ENCODE measurements around the gene UGT2A3. TPM values are rescaled to one million over a fixed set of nuclear protein-coding genes. Genes with fewer than 3 reads are reported as not detected.
A peak's percentile ranks its signal among the peaks of the same experiment; 100 is the strongest.

The UGT2A3 gene
- total RNA-seq, 4 donors from 2014 or later, result not detected

DNA sequence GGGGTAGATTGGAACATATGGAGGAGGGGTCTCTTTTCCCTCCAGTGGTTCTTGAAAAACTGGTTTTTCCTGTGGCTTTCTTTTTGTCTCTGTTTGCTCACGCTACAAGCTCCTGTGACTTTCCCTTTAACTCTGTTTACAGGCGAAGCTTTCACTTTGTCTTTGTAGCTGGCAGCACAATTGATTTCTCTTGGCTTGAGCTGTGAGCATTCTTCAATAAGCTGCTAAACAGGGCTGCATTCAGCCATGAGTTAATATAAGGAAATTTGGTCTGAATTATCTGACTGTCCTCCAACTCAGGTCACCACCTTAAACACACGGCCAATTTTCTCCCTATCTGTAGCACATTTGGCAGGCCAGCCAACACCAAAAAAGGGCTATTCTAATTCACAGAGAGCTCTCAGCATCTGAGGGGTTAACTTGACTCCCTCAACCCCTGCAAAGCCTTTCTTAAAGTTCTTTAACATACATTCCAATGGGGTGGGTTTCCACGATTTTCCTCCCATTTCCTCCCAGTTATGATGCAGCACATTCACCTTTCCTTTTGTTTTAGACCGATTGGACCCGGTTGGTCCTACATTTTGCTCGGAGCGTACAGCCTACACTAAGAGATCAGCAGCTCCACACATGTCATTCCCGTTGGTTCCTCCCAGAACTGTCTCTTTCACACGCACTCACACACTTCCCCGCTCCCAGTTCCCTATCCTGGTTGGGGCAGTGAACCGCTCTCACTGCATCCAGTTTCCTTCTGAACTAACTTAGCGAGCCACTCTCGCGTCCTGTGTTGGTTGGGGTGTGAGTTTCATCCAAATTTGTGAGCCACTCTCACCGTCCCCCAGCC is 45.4 kb downstream of the UGT2A3 start:
- no peak for DNase-seq

DNA sequence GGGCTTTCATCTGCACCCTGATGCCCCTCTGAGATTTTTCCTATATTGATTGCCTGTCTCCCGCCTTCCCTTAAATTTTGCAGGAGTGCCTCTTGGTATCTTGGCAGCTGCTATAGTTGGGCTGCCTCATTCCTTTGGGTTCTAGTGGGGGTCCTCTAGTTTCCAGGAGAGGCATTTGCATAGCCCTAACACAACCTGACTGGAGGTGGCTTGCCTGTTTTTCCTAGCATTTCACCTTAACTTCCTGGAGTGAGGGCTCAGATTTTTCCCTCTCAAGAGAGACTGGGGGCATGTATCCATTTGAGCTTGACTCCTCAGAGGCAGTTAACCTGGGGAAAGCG is 46.0 kb downstream of the UGT2A3 start:
- peak overlapping the region in 1 of 2 donors; percentile 32 for H3K27ac ChIP-seq
- no peak for DNase-seq
- TF ChIP-seq, protein P1, sequence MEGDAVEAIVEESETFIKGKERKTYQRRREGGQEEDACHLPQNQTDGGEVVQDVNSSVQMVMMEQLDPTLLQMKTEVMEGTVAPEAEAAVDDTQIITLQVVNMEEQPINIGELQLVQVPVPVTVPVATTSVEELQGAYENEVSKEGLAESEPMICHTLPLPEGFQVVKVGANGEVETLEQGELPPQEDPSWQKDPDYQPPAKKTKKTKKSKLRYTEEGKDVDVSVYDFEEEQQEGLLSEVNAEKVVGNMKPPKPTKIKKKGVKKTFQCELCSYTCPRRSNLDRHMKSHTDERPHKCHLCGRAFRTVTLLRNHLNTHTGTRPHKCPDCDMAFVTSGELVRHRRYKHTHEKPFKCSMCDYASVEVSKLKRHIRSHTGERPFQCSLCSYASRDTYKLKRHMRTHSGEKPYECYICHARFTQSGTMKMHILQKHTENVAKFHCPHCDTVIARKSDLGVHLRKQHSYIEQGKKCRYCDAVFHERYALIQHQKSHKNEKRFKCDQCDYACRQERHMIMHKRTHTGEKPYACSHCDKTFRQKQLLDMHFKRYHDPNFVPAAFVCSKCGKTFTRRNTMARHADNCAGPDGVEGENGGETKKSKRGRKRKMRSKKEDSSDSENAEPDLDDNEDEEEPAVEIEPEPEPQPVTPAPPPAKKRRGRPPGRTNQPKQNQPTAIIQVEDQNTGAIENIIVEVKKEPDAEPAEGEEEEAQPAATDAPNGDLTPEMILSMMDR (IDR thresholded peaks at IDR 0.05), result no peak
- no peak for TF ChIP-seq POLR2A (IDR thresholded peaks at IDR 0.05)
- no peaks in the 10 kb centered on the region for H3K9me3 ChIP-seq
- intact Hi-C loops (cut with DNase I; ENCODE audit: low total_unique reads), result no loop called here
- H3K4me3 ChIP-seq, result peak overlapping the region in 1 of 2 donors; percentile 18
- H3K36me3 ChIP-seq, result no peaks in the 10 kb centered on the region
- no peaks in the 10 kb centered on the region for H3K27me3 ChIP-seq
- no peaks in the 10 kb centered on the region for H3K4me1 ChIP-seq

More for the DNA sequence above, 45.4 kb downstream of the UGT2A3 start:
- Histone ChIP-seq H3K27ac (peak overlapping the region in 1 of 2 donors; percentile 32), H3K9me3 (no peaks in the 10 kb centered on the region), H3K27me3 (no peaks in the 10 kb centered on the region), H3K4me1 (no peaks in the 10 kb centered on the region), H3K36me3 (no peaks in the 10 kb centered on the region), H3K4me3 (peak overlapping the region in 1 of 2 donors; percentile 18)
- intact Hi-C loops (cut with DNase I; ENCODE audit: low total_unique reads), result no loop called here
- no peak for TF ChIP-seq POLR2A (IDR thresholded peaks at IDR 0.05)
- TF ChIP-seq, protein P1 (IDR thresholded peaks at IDR 0.05), result no peak

DNA sequence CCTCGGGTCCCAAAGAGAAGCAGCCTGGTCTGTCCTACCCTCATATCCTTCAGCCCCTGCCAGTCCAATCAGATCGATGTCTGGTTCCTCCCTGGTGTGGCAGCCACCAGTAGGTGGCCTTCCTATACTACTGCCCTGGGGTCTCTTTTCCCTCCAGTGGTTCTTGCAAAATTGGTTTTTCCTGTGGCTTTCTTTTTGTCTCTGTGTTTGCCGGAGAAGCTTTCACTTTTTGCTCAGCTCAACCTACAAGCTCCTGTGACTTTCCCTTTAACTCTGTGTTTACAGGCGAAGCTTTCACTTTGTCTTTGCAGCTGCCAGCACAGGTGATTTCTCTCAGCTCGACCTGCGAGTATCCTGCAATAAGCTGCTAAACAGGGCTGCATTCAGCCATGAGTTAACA is 46.8 kb downstream of the UGT2A3 start:
- no peaks in the 10 kb centered on the region for H3K9me3 ChIP-seq
- H3K36me3 ChIP-seq, result no peaks in the 10 kb centered on the region
- H3K4me1 ChIP-seq, result no peaks in the 10 kb centered on the region
- TF ChIP-seq POLR2A (IDR thresholded peaks at IDR 0.05), result no peak
- TF ChIP-seq, protein P1 (IDR thresholded peaks at IDR 0.05), result no peak
- DNase-seq, result no peak
- H3K27ac ChIP-seq, result no peak overlapping the region
- H3K27me3 ChIP-seq, result no peaks in the 10 kb centered on the region
- intact Hi-C loops (cut with DNase I; ENCODE audit: low total_unique reads), result no loop called here
- H3K4me3 ChIP-seq, result no peak overlapping the region

DNA sequence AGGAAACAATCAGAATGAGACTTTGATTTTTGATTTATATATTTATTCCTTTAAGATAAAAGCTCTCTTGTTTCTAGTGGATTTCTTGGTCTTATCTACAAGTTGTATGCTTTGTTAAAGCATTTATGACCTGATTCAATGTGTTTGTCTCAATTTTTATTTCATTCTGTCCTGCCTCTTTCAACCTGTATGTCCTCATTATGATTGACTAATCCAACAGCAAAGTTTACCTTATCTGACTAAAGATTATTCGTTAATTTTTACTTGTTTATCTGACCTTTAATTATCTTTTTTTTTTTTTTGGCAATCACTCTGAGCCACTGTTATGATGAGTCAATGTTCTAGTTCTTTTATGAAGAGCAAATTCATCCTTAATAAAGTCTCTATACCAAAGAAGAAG is 54.9 kb downstream of the UGT2A3 start:
- H3K27ac ChIP-seq, result no peak overlapping the region
- TF ChIP-seq, protein P1 (IDR thresholded peaks at IDR 0.05), result no peak
- TF ChIP-seq POLR2A (IDR thresholded peaks at IDR 0.05), result no peak
- DNase-seq, result no peak
- no peaks in the 10 kb centered on the region for H3K27me3 ChIP-seq
- no peaks in the 10 kb centered on the region for H3K4me1 ChIP-seq
- H3K36me3 ChIP-seq, result no peaks in the 10 kb centered on the region
- intact Hi-C loops (cut with DNase I; ENCODE audit: low total_unique reads), result no loop called here
- H3K9me3 ChIP-seq, result no peaks in the 10 kb centered on the region
- no peak overlapping the region for H3K4me3 ChIP-seq

DNA sequence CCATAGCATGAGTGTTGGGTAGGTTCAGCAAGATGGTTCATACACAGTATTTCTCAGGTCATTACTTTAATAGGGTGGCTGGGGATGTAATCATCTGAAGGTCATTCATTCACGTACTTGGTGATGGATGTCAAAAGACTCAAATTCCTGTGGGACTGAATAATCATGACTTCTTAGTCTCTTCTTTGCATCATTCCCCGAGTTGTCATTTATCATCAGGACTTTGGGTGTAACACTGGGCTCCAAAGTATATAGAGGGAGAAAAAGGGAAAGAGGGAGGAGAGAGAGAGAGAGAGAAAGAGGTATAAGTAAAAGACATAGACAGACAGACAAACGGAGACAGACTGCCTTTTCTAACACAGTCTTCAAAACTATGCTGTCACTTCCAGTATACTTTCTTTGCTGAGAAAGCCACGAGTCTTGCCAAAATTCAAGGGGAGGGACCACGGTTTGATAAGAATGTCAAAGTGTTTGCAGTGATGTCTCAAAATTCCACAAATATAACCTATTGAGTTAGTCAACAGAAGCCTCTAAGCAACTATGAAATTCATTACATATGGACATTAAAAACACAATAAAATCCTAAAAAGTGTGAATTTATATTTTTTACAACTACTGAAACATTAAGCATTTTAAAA is 55.9 kb downstream of the UGT2A3 start:
- Histone ChIP-seq H3K36me3 (no peaks in the 10 kb centered on the region), H3K27me3 (no peaks in the 10 kb centered on the region), H3K9me3 (no peaks in the 10 kb centered on the region), H3K4me1 (no peaks in the 10 kb centered on the region), H3K27ac (no peak overlapping the region), H3K4me3 (no peak overlapping the region)
- intact Hi-C loops (cut with DNase I; ENCODE audit: low total_unique reads), result no loop called here
- TF ChIP-seq POLR2A (IDR thresholded peaks at IDR 0.05), result no peak
- TF ChIP-seq, protein P1 (IDR thresholded peaks at IDR 0.05), result no peak
- no peak for DNase-seq
